ENCODE results near the gene PGLYRP4.

PGLYRP4 gene, protein sequence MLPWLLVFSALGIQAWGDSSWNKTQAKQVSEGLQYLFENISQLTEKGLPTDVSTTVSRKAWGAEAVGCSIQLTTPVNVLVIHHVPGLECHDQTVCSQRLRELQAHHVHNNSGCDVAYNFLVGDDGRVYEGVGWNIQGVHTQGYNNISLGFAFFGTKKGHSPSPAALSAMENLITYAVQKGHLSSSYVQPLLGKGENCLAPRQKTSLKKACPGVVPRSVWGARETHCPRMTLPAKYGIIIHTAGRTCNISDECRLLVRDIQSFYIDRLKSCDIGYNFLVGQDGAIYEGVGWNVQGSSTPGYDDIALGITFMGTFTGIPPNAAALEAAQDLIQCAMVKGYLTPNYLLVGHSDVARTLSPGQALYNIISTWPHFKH

DNA sequence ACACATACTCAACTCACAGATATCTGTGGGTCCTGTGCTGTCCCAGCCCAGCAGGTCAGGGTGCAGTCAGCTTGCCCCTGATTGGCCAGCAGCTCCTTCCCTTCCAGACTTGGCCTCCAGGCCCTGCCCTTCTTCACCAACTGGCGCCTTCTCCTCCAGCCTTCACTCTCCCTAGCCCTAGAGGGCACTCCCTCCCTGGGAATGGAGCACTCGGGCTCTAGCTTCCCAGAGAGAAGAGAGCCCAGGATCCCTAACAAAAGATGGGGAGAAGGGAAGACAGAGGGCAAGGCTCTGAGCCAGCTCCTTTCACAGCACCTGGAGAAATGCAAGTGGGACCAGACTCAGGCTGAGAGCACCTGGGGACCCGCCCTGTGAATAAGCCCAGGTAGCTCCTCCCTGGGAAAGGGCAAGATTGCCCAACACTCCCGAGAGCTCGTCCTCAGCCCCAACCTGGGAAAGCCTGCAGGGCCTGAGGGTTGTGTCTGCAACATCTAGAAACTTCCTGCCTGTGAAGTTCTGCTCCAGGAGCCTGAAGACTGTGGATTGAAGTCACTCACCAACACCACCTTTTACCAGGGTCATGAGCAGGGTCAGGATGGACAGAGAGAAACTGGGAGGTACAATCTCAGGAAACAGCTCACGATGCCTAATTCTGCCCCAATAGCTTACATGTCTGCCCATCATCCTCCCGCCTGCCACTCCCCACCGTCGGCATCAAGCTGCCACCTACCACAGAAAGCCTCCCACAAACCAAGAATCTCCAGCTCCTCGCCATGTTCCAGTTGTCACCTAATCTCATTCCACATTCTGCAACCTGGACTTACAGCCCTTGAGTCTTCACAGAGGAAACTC lies at the start of gene PGLYRP4:
TSS of gene PGLYRP4 (minus strand) at position 331 of the 852 bp plus-strand sequence. CDS start 909 bp downstream, outside the sequence.
- no peak for DNase-seq (ENCODE audit: low read depth)

DNA sequence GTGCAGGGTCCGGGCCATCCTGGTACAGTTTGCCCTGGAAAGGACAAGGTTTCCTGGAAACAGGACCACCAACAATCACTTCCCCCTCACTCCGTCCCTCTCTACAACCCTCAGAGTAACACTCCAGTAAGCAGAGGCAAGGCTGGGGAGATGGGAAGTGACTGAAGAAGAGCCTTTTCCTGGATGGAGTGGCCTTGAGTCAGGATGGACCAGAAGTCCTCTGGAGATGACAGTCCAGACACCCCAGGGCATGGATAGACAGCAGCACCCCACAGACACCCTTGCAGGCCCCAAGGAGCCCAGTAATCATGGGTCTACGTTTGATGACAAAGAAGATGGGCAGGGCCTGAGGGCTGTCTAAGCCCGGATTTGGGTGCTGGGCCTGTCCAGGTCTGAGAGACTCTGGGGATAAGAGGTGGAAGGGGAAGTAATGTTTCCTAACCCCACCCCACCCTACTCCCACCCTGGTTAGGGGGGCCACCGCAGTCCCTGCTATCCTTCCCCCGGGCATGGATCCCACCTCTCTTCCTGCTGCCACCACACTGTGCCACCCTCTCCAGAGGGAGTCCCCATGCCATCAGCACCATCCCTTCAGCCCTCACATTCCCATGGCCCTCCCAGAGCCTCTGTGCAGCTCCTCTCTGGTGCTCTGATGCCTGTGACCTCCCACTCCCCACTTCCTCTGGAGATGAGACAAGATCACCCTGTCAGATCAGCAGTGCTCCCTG lies 49.4 kb upstream of the PGLYRP4 start:
- DNase-seq (ENCODE audit: low read depth): no peak

DNA sequence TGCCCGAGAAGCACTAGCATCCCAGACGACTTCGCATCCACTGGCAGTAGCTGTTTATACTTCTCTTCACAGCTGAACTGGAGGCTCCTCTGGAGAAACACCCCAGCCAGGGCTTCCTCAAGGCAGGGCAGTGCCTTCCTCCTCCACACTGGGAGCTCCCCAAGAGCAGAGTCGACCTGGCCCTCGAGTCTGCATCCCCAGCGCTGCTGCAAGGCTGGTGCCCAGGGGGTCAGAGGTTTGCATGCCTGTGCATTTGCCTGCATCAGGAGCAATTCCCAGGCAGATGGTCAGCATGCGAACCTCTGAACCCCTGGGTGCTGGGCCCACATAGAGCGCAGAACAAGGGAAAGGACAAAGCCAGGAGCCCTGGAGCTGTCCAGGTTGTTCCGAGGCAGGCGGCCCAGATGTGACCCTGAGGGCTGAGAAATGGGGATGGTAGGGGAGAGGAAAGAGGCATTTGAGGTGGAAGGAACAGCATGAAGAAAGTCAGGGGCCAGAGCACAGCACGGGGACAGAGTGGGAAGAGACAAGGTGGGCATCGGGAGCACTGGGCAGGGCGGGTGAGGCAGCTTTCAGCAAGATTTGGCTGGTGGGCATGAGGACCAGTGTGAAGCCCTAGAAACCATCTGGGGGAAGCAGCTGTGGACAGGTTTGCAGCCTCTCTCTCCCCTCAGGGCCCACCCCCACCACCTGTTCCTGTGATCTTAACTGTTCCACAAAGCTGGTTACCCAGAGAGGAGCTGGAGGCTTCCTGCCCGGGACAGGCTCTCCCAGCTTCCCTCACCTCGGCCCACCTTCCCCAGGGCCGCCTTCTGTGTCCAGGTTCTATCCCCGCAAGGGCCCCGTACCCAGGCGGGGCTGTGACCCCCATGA lies 48.6 kb upstream of the PGLYRP4 start:
- DNase-seq (ENCODE audit: low read depth): no peak

DNA sequence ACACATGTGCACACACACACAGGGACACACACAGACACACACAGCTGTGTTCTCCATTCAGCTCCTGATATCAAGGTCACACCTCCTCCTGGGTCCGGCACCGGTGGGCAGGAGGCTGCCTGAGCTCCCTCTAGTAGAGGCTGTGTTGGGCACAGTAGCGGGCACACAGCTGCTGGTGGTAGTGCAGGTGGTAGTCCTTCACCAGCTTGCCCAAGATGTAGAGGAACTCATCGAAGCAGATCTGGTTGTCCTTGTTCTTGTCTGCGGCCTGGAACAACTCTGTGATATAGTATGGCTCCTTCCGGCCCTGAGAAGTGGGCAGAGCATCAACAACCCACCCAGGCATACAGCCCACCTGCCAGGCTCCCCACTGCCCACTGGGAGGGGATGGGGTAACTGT lies 47.8 kb upstream of the PGLYRP4 start:
- DNase-seq (ENCODE audit: low read depth): no peak

DNA sequence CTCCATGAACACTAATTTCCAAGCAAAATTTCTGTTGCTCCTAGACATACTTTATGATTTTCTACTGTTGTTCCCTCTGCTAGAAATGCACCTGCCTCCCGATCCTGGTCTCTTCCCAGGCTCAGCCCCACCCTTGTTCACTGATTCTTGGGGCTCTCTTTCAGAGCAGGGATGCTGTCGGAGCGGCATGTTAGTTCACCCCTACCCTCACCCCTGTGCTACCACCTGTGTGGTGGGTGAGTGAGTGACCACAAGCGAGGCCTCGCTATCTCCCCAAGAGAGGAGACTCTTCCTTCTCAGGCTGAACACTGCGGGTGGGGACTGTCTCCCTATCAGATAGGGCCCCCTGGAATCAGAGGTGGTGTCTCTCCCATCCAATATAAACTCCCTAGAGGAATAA lies 47.1 kb upstream of the PGLYRP4 start:
- DNase-seq (ENCODE audit: low read depth): no peak

DNA sequence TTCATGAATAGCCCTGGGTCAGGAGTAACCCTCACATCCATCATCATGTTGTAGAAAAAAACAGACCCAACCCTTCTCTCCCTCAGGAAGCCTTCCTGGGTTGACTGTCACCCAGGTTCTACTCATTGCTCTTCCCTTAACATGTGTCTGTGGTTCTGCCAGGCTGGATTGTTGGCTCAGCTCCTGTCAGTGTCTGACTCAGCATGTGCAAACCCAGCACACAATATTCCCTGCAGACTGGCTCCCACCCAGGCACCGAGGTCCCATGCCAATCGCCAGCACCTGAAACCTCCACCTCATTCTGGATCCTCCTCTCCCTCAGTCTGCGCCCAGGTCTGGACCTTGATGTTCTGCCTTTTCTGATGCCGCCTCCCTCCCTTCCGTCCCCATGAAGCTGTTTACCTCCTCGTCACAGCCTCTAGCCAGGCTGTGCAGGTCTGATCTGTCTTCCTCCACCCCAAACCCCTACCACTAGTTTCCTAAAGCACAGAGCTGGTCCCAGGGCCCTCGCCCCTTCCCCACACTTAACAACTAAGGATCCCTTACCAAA lies 46.6 kb upstream of the PGLYRP4 start:
- DNase-seq (ENCODE audit: low read depth): no peak

DNA sequence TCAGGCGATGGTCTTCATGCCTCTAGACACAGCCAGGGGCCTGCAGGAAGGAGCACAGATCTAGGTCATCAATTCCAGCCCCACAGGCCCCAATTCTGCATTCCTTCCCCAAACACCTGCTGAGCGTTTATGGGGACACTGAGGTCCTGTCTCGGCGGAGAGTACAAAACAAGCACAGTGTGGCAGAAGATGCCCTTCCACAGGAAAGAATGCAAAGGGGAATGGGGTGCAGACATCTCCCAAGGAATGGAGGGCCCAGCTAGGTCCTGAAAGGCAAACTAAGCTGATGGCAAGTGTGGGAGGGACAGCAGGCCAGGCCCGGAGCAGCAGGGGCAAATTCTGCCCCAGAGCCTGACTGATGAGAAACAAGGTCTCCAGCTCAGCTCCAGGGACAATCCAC lies 45.8 kb upstream of the PGLYRP4 start:
- DNase-seq (ENCODE audit: low read depth): no peak

DNA sequence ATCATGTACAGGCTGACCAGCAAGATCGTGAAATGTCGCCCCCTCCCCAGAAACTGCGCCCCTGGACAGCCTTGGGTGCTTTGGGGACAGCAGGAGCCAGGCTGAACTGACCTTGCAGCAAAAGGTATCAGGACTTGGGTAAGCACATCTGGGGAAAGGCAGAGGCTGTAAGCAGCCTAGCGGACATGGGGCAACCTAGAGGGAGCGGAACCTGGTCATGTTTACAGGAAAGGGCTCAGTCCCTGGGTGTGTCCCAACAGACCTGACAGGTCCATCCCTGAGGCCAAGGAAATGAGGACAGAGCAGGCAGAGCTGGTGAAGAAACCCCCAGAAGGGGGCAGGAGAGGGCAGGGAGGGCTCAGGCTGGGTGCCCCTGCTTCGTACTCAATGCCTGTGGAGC lies 45.3 kb upstream of the PGLYRP4 start:
- DNase-seq (ENCODE audit: low read depth): no peak

DNA sequence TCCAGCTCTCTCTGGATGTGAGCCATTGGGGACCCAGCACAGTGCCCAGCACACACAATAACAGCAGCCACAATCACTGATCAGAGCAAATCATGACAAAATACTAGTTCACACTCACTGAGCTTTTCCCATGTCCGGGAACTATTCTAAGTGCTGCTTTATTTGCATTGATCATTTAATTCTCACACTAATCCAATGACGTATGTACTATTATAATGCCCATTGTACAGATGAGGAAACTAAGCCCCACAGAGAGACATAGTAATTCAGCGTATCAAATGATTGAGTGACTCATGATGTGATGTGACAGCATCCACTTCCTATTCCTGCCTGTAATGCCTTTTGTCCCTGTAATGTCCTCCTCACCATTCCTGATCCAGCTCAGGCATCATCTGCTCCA lies 44.2 kb upstream of the PGLYRP4 start:
- no peak for DNase-seq (ENCODE audit: low read depth)

DNA sequence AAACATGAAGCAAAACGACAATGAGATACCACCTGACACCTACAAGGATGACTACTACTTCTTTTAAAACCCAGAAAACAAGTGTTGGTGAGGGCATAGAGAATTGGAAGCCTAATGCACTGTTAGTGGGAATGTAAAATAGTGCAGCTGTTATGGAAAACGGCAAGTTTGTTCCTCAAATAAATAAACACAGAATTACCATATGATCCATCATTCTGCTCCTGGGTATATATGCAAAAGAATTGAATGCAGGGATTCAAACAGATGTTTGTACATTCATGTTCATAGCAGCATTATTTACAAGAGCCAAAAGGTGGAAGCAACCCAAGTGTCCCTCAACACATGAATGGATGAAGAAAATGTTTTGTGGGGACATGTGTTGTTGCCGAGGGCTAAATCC lies 43.6 kb upstream of the PGLYRP4 start:
- no peak for DNase-seq (ENCODE audit: low read depth)

DNA sequence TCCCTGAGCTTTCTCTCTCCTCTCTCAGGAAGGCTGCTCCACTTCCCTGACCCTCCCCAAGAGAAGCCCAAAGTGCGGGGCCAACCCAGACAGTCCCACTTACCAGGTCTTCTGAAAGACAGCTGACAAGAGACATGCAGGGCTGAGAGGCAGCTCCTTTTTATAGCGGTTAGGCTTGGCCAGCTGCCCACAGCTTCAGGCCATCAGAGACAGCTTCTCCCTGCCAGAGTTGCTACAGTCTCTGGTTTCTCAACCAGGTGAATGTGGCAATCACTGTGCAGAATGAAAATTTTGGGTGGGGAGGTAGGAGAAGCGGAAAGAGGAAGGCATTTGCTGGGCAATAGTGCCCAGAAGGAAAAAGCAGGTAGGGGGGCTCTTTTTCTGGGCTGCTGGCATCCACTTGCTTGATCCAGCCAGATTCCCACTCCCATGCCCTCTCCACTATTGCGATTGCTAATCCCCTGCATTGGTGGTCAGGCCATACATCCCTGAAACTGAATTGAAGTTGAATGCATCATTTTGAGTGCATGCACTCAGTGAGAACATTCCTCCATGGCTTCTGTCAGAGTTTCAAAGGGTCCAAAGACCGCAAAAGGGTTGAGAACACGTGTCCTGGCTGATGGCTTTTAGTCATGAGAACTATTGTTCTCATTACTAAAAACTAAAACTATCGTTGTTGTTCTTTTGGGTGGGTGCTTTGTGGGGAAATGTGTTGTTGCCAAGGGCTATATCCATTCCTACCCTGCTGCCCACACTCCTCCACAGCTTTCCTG lies 42.5 kb upstream of the PGLYRP4 start, which contains the start of gene S100A8:
TSS of gene S100A8 (minus strand) at position 136 of the 773 bp plus-strand sequence. CDS start 538 bp downstream, outside the sequence.
- DNase-seq (ENCODE audit: low read depth): no peak

DNA sequence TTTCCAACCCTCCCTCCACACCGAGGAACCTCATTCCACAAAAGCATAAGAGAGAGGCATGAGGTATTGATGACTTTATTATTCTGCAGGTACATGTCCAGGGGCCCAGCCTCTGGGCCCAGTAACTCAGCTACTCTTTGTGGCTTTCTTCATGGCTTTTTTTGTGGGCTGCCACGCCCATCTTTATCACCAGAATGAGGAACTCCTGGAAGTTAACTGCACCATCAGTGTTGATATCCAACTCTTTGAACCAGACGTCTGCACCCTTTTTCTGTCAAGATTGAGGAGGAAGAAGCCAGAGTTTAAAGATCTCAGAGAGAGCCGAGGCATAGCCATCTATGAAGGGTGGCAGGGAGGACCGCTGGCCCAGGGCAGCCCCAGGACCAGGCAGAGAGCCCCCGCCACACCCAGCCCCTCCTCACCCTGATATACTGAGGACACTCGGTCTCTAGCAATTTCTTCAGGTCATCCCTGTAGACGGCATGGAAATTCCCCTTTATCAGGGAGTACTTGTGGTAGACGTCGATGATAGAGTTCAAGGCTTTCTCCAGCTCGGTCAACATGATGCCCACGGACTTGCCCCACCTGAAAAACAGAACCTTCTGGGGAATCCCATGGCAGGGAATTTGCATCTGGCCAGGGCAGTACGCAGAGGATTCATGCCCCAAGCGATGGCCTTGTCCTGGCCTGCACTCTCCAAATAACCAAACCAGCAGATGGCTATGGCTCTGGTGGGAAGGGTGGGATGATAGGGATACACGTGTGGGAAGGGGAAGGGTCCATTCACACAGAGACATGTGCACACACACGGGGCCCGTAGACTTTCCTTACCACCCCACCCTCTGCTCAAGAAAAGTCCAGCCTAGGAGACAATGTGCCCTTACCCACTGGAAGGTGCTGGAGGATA lies 41.6 kb upstream of the PGLYRP4 start:
- no peak for DNase-seq (ENCODE audit: low read depth)

DNA sequence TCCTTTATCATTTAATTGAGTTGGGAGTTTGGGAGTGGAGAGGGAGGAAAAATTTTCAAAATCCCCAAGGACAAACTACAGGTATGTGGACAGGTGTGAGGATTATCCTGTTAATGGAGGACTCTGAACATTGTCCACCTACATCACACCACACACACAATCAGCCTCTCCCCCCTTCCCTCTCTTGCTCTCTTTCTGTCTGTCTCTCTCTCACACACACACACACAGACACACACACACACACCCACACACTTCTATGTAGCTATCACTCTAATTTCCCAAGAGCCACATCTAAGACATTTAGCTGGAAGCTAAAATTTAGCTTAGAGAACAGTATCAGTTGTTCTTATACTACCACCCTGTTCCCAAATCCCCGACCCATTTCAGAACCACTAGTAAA lies 40.8 kb upstream of the PGLYRP4 start:
- DNase-seq (ENCODE audit: low read depth): no peak

DNA sequence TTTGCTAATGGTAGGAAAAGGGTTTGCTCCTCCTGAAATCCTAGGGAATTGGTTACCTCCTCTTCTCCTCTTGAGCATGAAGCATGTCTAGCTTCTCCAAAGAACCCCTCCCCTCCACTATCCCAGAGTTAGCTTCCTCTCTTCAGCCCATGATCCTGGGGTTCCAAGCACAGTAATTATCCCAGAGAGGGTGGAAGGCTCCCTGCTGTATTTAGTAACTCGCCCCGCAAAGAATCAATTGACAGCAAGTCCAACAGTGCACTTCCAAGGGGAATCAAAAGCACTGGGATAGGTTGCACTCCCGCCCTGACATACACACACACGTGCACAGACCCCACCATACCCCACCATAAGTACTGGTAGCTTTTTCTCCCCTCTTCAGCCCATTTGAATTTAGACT lies 39.1 kb upstream of the PGLYRP4 start:
- DNase-seq (ENCODE audit: low read depth): no peak

DNA sequence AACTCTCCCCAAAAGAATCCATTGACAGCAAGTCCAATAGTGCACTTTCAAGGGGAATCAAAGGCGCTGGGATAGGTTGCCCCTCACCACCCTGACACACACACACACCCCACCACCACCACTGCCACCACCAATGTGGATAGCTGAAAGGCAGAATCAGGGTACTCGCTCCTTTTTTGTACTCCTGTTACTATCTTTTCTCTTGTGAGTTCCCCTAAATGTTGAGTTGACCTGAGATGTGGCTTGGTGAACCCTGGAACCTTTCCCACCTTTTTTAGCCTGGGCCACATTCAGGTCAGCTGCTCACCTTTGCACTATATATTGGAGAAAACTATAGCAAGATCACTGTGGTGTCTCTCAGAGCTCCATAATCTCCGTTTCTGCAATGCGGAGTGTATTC lies 38.4 kb upstream of the PGLYRP4 start:
- DNase-seq (ENCODE audit: low read depth): no peak

DNA sequence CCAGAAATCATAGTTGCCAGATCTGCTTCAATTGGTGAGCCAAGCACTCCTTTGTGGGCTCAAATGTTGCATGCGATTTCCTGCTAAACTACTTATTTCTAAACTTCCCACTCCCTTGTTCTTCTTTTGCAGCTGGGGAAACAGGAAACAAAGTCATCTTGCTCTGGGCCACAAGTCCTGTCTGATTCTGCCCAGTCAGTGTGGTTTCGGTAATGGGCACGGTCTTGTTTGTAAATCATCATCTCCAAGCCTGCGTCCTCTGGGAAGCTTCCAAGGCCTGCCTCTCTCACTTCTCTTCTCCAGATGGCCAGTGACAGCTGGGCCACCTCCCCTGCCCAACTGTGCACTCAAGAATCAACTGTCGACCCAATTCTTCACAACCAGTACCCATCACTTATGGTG lies 37.9 kb upstream of the PGLYRP4 start:
- DNase-seq (ENCODE audit: low read depth): no peak

DNA sequence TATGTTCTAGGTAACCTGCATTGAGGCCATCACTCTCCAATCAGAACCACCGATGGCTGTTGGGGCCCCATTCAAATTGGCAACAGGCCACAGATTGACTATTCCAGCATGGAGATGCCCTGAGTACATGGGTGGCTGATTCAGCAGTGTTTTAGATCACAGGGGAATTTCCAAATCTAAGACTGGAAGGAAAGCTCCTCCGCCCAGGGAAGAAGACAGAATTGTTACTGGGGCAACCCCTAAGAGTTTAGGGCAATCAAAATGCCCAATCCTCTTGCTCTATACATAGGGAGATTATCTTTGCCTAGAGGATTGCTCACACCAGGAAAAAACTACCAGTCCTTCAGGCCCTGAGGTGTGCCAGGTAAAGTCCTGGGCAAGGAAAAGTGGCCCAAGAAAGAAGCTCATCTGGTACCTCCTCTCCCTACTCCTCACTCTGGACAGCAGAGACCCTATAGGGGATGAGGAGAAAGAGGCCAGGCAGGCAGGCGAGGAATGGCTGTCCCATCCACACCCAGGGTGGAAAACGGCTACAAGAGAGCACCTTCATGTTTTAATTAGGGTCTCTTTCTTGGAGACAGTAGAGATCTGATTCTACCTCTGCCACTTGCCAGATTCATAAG lies 36.4 kb upstream of the PGLYRP4 start:
- no peak for DNase-seq (ENCODE audit: low read depth)

DNA sequence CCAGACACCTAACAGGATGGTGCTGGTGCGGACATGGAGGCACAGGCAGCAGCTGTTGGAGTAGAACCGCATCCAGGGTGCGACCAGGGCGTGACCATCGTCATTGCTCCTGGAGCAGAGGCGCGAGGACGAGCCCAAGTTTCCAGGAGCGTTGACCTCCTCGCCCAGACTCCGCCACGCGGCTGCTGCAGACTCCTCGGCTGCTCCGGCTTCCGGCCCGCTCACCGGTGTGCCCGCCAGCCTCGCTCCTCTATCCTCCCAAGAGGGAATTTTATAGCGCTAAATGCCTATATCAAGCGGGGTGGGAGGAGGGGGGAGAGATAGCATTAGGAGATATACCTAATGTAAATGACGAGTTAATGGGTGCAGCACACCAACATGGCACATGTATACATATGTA lies 32.1 kb upstream of the PGLYRP4 start:
- no peak for DNase-seq (ENCODE audit: low read depth)

DNA sequence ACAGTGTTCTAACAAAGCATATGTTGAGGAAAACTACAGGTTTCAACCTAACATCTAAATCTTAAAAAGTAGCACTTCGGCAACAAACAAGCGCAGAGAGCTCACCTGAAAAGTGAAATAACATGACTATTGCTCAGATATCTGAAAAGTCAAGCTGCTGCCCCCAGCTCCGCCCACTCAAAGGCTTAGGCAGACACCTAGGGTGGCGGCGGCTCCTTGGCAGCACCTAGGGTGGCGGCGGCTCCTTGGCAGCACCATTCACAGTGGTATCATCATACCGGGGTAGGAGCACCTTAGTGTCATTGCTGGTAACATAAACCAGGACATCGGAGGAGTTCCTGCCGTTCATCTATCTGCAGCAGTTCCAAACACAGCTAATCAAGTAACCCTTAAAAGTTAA lies 30.9 kb upstream of the PGLYRP4 start:
- no peak for DNase-seq (ENCODE audit: low read depth)

All from activated T-cell treated with anti-CD3 and anti-CD28 coated beads for 48 hours (primary cell).